Karpas-422 (cell line): Measurements from ENCODE around the gene AFAP1L2. TPM values are rescaled to one million over a fixed set of nuclear protein-coding genes. Genes with fewer than 3 reads are reported as not detected.

Experiments used
- DNase-seq: peaks from one replicate; pipeline ENCODE4 v3.0.0-alpha.2; 2015
- H2AFZ ChIP-seq: fragments of 200-600 bp; sonication (generic); 2 replicates; pipeline ENCODE4 v1.6.1; 2014; ENCODE audit warnings: antibody characterized with exemption, low read length, mixed read lengths
- H3K27ac ChIP-seq: fragments of 200-600 bp; sonication (generic); 2 replicates; pipeline ENCODE4 v1.5.1; 2014; ENCODE audit warnings: mild to moderate bottlenecking, low read length, moderate library complexity
- H3K27me3 ChIP-seq: fragments of 200-600 bp; sonication (generic); 2 replicates; pipeline ENCODE4 v1.6.1; 2014; ENCODE audit warnings: low read length, mixed read lengths
- H3K36me3 ChIP-seq: fragments of 200-600 bp; sonication (generic); 2 replicates; pipeline ENCODE4 v1.6.1; 2014; ENCODE audit warnings: low read length, mixed read lengths; ENCODE audit not compliant: insufficient read depth
- H3K4me1 ChIP-seq: fragments of 200-600 bp; sonication (generic); 2 replicates; pipeline ENCODE4 v1.6.1; 2014; ENCODE audit warnings: mild to moderate bottlenecking, low read length, mixed read lengths
- H3K4me2 ChIP-seq: fragments of 200-600 bp; sonication (generic); 2 replicates; pipeline ENCODE4 v1.6.1; 2014; ENCODE audit warnings: low read length, low read depth, mild to moderate bottlenecking; ENCODE audit not compliant: poor library complexity, severe bottlenecking
- H3K4me3 ChIP-seq: fragments of 200-600 bp; sonication (generic); 2 replicates; pipeline ENCODE4 v1.5.1; 2014; ENCODE audit warnings: mild to moderate bottlenecking, antibody characterized with exemption, low read length, mixed read lengths
- H3K79me2 ChIP-seq: fragments of 200-600 bp; sonication (generic); 2 replicates; pipeline ENCODE4 v1.6.1; 2014; ENCODE audit warnings: mild to moderate bottlenecking, low read length, mixed read lengths
- H3K9ac ChIP-seq: fragments of 200-600 bp; sonication (generic); 2 replicates; pipeline ENCODE4 v1.6.0; 2014; ENCODE audit warnings: low read length
- H3K9me2 ChIP-seq: fragments of 200-600 bp; sonication (generic), shearing (Covaris generic); replicated peaks from 2 replicates; pipeline ENCODE4 v1.6.0; 2014; ENCODE audit warnings: mild to moderate bottlenecking, low read length, moderate library complexity; ENCODE audit not compliant: insufficient read depth
- H3K9me3 ChIP-seq: fragments of 300-700, 200-600 bp; sonication (generic); 2 replicates; pipeline ENCODE4 v1.6.1; 2014; ENCODE audit warnings: low read length, mixed read lengths
- H4K20me1 ChIP-seq: fragments of 200-600 bp; sonication (generic); 2 replicates; pipeline ENCODE4 v1.6.1; 2014; ENCODE audit warnings: mild to moderate bottlenecking, antibody characterized with exemption, low read length, low read depth; ENCODE audit not compliant: insufficient read depth
- total RNA-seq: library from RNA; depleted of rRNA; stranded (reverse); fragments of >200 nt; shearing (Covaris generic); gene quantifications from 2 replicates; pipeline ENCODE4 v1.2.3, GENCODE V29; 2014; ENCODE audit warnings: low replicate concordance

The AFAP1L2 gene
- total RNA-seq, 1 experiment from 2014 or later, result 2.0 TPM

DNA sequence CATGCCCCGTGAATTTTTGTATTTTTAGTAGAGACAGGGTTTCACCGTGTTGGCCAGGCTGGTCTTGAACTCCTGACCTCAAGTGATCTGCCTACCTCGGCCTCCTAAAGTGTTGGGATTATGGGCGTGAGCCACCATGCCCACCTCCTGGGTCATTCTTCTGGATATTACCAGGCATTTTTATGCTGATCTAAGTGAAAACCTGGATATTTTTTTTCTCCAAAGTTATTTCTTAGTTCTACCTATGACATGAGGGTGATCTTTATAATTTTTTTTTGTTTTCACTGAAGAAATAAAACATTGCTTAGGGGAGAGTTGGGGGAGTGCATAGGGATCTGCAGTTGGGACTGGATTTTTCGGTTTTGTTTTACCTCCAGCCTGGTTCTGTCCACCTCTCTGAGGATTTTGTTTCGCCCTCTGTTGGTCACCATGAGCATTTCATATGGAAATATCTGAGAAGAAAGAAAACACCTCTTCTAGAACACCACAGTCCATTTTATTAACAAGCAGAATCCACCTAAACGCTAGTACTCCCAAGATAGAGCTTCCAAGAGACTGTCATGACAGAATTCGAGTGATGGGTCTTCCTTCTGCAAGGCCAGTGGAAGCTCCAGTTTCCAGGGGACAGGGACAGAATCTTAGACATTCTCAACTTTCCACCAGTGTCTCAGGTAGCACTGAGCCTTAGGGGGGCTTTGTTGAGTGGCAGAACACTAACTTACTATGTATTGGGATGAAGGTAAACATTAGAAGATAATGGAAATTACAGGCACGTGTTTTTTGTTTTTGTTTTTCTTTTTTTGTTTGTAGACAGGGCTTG, 33.4 kb upstream of the AFAP1L2 start:
- no peak overlapping the region for H3K4me2 ChIP-seq
- no peak for DNase-seq
- H3K36me3 ChIP-seq, result peaks cover 74% of the 10 kb centered on the region; the same call in 1 of the 2 replicates
- H3K27me3 ChIP-seq, result no peaks in the 10 kb centered on the region
- H3K4me3 ChIP-seq, result no peak overlapping the region
- no peak overlapping the region for H3K27ac ChIP-seq
- no peaks in the 10 kb centered on the region for H3K9me3 ChIP-seq
- H4K20me1 ChIP-seq, result no peaks in the 10 kb centered on the region
- no peak overlapping the region for H2AFZ ChIP-seq
- H3K79me2 ChIP-seq, result no peaks in the 10 kb centered on the region
- H3K4me1 ChIP-seq, result no peaks in the 10 kb centered on the region
- no peak overlapping the region for H3K9ac ChIP-seq
- no peaks in the 10 kb centered on the region for H3K9me2 ChIP-seq

DNA sequence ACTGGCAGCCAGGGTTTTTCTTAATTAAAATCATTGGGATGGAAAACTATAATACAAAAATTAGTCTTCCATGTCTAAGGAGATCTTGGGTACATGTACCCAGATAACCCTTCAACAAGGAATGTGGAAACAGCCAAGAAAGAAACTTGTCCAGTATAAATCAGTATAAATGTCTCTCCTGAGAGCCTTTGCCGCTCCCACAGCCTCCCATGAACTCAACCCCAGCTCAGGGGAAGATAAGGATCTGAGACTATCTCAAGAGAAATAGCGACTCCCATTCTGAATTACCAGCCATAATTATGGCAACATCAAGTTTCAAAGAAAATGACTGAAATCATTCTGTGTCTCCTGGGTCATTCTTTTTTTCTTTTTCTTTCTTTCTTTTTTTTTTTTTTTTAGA, 32.6 kb upstream of the AFAP1L2 start:
- Histone ChIP-seq H3K27me3 (no peaks in the 10 kb centered on the region), H3K9ac (no peak overlapping the region), H3K9me3 (no peaks in the 10 kb centered on the region), H3K9me2 (no peaks in the 10 kb centered on the region), H2AFZ (no peak overlapping the region), H3K79me2 (no peaks in the 10 kb centered on the region), H3K4me2 (no peak overlapping the region), H4K20me1 (no peaks in the 10 kb centered on the region), H3K27ac (no peak overlapping the region), H3K4me3 (no peak overlapping the region), H3K36me3 (peaks cover 74% of the 10 kb centered on the region; the same call in 1 of the 2 replicates), H3K4me1 (no peaks in the 10 kb centered on the region)
- DNase-seq, result no peak

DNA sequence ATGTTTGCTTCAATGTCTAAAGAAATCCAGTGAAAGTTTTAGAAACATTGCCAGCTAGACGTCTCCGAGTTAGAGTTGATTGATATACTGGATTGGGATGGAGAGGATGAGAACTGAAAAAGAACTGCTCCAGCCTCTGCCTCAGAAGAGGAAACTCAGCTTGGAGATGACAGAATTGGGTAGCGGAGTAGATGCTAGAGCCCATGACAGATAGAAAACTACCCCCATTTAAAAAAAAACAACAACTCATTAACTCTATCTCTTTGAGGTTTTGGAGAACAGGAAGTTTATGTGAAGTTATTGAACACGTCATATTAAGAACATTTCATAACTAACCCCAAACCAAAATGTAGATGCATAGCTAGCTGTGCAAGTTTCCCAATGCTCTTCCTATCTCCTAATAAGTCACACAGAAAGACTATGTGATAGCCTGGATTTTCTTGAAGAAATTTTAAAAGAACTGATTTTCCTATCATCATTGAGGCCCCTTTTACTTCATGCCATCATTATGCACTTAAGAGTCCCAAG, 28.3 kb upstream of the AFAP1L2 start:
- H3K9me2 ChIP-seq, result no peaks in the 10 kb centered on the region
- no peak overlapping the region for H3K4me3 ChIP-seq
- no peak overlapping the region for H3K4me2 ChIP-seq
- DNase-seq, result no peak
- H3K4me1 ChIP-seq, result no peaks in the 10 kb centered on the region
- H3K9ac ChIP-seq, result no peak overlapping the region
- no peaks in the 10 kb centered on the region for H3K79me2 ChIP-seq
- no peak overlapping the region for H3K27ac ChIP-seq
- H3K27me3 ChIP-seq, result no peaks in the 10 kb centered on the region
- peaks cover 34% of the 10 kb centered on the region; the same call in 1 of the 2 replicates for H3K36me3 ChIP-seq
- no peaks in the 10 kb centered on the region for H3K9me3 ChIP-seq
- no peaks in the 10 kb centered on the region for H4K20me1 ChIP-seq
- H2AFZ ChIP-seq, result no peak overlapping the region

DNA sequence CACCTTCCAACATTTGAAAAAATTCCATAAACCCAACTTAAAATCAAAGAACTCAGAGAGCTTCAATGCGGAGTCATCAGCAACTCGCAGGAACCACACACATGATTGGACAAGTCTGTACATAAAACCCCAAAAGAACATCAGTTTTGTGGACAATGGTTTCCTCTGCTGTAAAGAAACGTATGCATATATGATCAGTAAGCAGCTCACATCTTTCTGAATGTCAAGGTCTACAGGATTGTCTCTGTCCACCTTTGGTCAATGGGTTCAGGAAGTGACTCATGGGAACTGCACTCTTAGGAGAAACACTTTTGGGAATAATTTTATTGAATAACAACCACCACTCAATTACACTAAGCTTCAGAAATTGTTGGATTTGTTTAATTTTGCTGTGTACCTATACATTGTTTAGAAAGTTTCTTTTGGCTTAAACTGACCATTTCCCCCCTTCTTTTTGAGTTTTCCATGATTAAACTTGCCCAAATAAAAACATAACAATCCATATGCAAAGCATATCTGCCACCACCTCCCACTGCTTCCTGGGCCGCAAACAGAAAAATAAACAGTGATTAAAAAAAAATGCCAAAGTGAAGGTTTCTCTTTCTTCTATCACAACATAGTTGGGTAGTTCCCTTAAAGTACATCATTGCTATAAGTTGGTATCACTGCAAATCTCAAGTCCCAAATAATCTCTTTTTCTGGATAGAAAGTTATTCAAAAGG, 27.3 kb upstream of the AFAP1L2 start:
- Histone ChIP-seq H3K9ac (no peak overlapping the region), H2AFZ (no peak overlapping the region), H3K79me2 (no peaks in the 10 kb centered on the region), H3K9me2 (no peaks in the 10 kb centered on the region), H3K27me3 (no peaks in the 10 kb centered on the region), H3K9me3 (no peaks in the 10 kb centered on the region), H3K4me2 (no peak overlapping the region), H3K36me3 (peaks cover 30% of the 10 kb centered on the region; the same call in 1 of the 2 replicates), H3K4me1 (no peaks in the 10 kb centered on the region), H4K20me1 (no peaks in the 10 kb centered on the region), H3K27ac (no peak overlapping the region), H3K4me3 (no peak overlapping the region)
- DNase-seq, result no peak

DNA sequence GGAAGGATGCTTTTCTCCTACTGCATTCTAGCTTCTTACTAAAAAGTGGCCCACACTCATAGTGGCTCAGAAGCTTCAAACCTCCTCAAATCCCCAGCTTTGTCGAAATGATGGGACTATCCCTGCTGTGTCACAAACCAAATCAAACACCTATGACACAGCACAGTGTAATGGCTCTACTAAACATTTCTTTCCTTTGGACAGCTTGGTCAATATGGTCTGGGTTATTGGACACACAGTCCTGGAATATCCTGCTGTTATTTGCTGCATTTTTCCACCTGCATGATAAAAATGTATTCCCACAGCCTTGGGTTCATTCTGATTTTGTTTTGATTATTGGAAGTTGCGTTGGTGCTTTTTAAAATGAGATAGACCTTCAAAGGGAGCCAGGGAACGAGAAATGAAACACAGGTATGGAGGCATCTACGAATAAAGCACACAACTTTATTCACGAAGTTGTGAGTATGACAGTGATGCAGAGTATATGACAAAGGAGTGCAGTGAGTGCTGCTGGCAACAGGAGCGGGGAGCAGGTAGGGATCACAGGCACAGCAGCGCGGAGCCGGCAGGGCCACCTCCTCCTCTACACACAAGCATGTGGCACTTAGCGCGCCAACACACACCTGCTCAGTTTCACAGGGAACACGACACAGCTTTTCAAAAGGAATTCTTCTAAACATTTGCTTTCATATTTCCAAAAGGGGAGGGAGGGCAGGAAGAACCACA, 26.5 kb upstream of the AFAP1L2 start:
- Histone ChIP-seq H3K4me2 (no peak overlapping the region), H3K36me3 (peaks cover 22% of the 10 kb centered on the region; the same call in 1 of the 2 replicates), H4K20me1 (no peaks in the 10 kb centered on the region)

DNA sequence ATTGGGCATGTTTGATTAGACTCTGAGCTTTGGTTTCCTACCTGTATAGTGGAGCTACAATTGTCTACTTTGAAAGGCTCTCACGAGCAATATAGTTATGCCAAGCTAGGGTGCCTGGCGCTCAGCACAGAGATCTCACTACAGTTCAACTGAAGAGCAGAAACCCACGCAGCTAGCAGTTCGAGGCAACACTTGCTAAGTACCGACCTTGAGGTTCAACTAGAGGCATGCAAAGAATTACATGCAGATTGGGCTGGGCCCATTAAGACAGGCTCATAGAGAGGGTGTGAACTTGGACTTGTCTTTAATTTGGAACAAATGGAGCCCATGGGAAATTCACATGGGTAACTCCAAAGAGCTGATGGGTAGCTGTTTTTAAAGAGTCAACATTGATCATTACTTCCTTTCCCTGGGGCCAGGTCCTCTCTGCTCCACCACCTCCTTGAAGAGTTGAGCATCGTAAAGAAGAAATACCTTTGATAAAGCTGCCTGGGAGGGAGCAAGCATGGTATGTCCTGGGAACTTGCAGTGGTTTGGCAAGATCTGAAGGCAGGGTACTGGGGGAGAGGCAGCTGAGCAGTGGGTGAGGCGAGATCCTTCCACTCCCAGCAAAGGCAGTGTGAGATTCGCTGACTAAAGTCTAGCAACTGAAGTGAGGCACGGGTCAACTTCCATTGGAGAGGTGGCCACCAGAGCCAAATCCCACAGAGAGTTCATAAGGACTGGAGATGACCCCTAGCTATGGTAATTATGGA, 25.5 kb upstream of the AFAP1L2 start:
- no peak overlapping the region for H3K9ac ChIP-seq
- no peak for DNase-seq
- no peaks in the 10 kb centered on the region for H4K20me1 ChIP-seq
- no peaks in the 10 kb centered on the region for H3K4me1 ChIP-seq
- no peak overlapping the region for H3K27ac ChIP-seq
- H2AFZ ChIP-seq, result no peak overlapping the region
- no peaks in the 10 kb centered on the region for H3K9me3 ChIP-seq
- H3K4me2 ChIP-seq, result no peak overlapping the region
- H3K4me3 ChIP-seq, result no peak overlapping the region
- no peaks in the 10 kb centered on the region for H3K79me2 ChIP-seq
- peaks cover 13% of the 10 kb centered on the region; the same call in 1 of the 2 replicates for H3K36me3 ChIP-seq
- no peaks in the 10 kb centered on the region for H3K27me3 ChIP-seq
- H3K9me2 ChIP-seq, result no peaks in the 10 kb centered on the region

More for the DNA sequence above, 26.5 kb upstream of the AFAP1L2 start:
- H3K4me1 ChIP-seq, result no peaks in the 10 kb centered on the region
- H3K27me3 ChIP-seq, result no peaks in the 10 kb centered on the region
- H3K27ac ChIP-seq, result no peak overlapping the region
- H3K9ac ChIP-seq, result no peak overlapping the region
- H3K79me2 ChIP-seq, result no peaks in the 10 kb centered on the region
- no peaks in the 10 kb centered on the region for H3K9me3 ChIP-seq
- no peak overlapping the region for H3K4me3 ChIP-seq
- DNase-seq, result no peak
- H3K9me2 ChIP-seq, result no peaks in the 10 kb centered on the region
- H2AFZ ChIP-seq, result no peak overlapping the region

DNA sequence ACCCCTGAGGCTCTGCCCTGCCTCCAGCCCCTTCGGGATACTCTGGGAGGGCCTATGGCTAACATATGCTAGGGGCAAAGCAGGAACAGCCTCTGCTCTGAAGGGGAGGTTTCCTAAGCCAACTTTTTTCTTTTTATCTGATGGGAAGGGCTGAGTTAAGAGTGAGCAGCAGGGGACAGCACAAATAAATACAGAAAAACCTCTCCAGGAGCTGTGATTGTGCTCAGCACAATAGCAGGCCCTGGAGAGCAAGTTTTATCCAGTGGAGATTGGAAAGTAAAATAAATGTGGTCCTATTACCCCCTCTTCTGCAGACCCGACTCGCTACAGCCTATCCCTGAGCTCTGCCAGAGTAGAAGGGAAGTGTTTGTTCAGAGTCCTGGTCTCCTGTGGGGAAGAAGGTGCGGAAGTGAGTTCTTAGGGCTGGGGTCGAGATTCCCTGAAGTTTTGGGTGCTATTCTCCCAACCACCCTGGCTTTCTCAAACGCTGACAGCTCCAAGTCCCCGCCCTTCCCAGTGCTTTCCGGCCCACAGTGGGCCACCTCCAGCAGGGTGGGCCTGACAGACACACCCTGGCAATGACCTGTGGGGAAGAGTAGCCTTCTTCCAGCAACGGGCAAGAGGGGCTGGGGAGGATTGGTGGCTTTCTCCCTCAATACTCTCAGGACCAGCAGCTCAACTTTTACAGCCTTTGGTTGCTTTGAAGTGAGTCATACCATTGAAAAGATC, 23.0 kb upstream of the AFAP1L2 start:
- Histone ChIP-seq H3K4me2 (no peak overlapping the region), H4K20me1 (no peaks in the 10 kb centered on the region), H3K79me2 (no peaks in the 10 kb centered on the region), H2AFZ (no peak overlapping the region), H3K9ac (no peak overlapping the region), H3K27me3 (no peaks in the 10 kb centered on the region), H3K4me3 (no peak overlapping the region), H3K9me2 (no peaks in the 10 kb centered on the region), H3K36me3 (peaks cover 6% of the 10 kb centered on the region; the same call in 1 of the 2 replicates), H3K4me1 (no peaks in the 10 kb centered on the region), H3K9me3 (no peaks in the 10 kb centered on the region), H3K27ac (no peak overlapping the region)
- DNase-seq, result no peak
